Osteoblast (primary cell): ENCODE measurements around the gene RIPK4. TPM values are rescaled to one million over a fixed set of nuclear protein-coding genes. Genes with fewer than 3 reads are reported as not detected.

ENCODE experiments used
- DNase-seq: peaks from one replicate; pipeline ENCODE4 v3.0.0; 2011; ENCODE audit warnings: low spot score, mixed read lengths; ENCODE audit not compliant: insufficient read length; ENCODE audit errors: missing footprints
- H2AFZ ChIP-seq: 2 replicates; pipeline ENCODE4 v1.6.0; 2011; ENCODE audit warnings: mild to moderate bottlenecking, low read length
- H3K27ac ChIP-seq: 2 replicates; pipeline ENCODE4 v1.5.1; 2011; ENCODE audit warnings: mild to moderate bottlenecking, low read depth, low read length, moderate library complexity
- H3K27me3 ChIP-seq: 2 replicates; pipeline ENCODE4 v1.6.0; 2012; ENCODE audit warnings: mild to moderate bottlenecking, control low read depth, inconsistent platforms, low read length, moderate library complexity; ENCODE audit not compliant: insufficient read depth
- H3K36me3 ChIP-seq: 2 replicates; pipeline ENCODE4 v1.5.1; 2011; ENCODE audit warnings: mild to moderate bottlenecking, low read length, control low read depth, moderate library complexity; ENCODE audit not compliant: insufficient read depth
- H3K4me1 ChIP-seq: 2 replicates; pipeline ENCODE4 v1.5.1; 2011; ENCODE audit warnings: mild to moderate bottlenecking, low read length, control low read depth, moderate library complexity; ENCODE audit not compliant: insufficient read depth
- H3K4me2 ChIP-seq: 2 replicates; pipeline ENCODE4 v1.6.0; 2011; ENCODE audit warnings: mild to moderate bottlenecking, low read length; ENCODE audit not compliant: insufficient read depth
- H3K4me3 ChIP-seq: fragments of 200-600 bp; sonication (generic); 3 replicates; pipeline ENCODE4 v1.5.1; 2012; ENCODE audit warnings: mild to moderate bottlenecking, low read length, inconsistent platforms; ENCODE audit not compliant: insufficient read depth
- H3K79me2 ChIP-seq: 2 replicates; pipeline ENCODE4 v1.6.0; 2012; ENCODE audit warnings: mild to moderate bottlenecking, low read length, control low read depth, inconsistent platforms; ENCODE audit not compliant: insufficient read depth
- H3K9me3 ChIP-seq: 2 replicates; pipeline ENCODE4 v1.5.1; 2011; ENCODE audit warnings: low read depth, low read length, control low read depth
- H4K20me1 ChIP-seq: 2 replicates; pipeline ENCODE4 v1.6.0; 2012; ENCODE audit warnings: mild to moderate bottlenecking, low read length, control low read depth; ENCODE audit not compliant: insufficient read depth
- CTCF ChIP-seq: IDR thresholded peaks from 2 replicates; pipeline ENCODE4 v1.5.1; 2011; ENCODE audit warnings: mild to moderate bottlenecking, low read depth, low read length, moderate library complexity; ENCODE audit errors: extremely low read depth
- total RNA-seq: library from RNA; depleted of rRNA; stranded (reverse); fragments of >200 nt; gene quantifications from 2 replicates; pipeline ENCODE4 v1.2.3, GENCODE V29; 2012

Gene RIPK4
- total RNA-seq, 1 donor: 2.2 TPM

GRCh38 chr21:41706678-41707077 is 60.2 kb downstream of the RIPK4 start:
- Histone ChIP-seq H3K4me2 (no peak overlapping the region), H3K4me1 (no peaks in the 10 kb centered on the region), H3K79me2 (no peaks in the 10 kb centered on the region), H3K36me3 (no peaks in the 10 kb centered on the region), H3K9me3 (no peaks in the 10 kb centered on the region), H4K20me1 (no peaks in the 10 kb centered on the region), H3K27me3 (peaks cover 28% of the 10 kb centered on the region), H2AFZ (no peak overlapping the region), H3K27ac (no peak overlapping the region), H3K4me3 (no peak overlapping the region)
- no peak for DNase-seq
- no peak for TF ChIP-seq CTCF

GRCh38 chr21:41706263-41706639 is 60.6 kb downstream of the RIPK4 start:
- Histone ChIP-seq H4K20me1 (no peaks in the 10 kb centered on the region), H3K36me3 (no peaks in the 10 kb centered on the region), H2AFZ (no peak overlapping the region), H3K27me3 (peaks cover 25% of the 10 kb centered on the region), H3K4me3 (no peak overlapping the region), H3K27ac (no peak overlapping the region), H3K4me2 (no peak overlapping the region), H3K9me3 (no peaks in the 10 kb centered on the region), H3K79me2 (no peaks in the 10 kb centered on the region), H3K4me1 (no peaks in the 10 kb centered on the region)
- no peak for DNase-seq
- no peak for TF ChIP-seq CTCF

DNA sequence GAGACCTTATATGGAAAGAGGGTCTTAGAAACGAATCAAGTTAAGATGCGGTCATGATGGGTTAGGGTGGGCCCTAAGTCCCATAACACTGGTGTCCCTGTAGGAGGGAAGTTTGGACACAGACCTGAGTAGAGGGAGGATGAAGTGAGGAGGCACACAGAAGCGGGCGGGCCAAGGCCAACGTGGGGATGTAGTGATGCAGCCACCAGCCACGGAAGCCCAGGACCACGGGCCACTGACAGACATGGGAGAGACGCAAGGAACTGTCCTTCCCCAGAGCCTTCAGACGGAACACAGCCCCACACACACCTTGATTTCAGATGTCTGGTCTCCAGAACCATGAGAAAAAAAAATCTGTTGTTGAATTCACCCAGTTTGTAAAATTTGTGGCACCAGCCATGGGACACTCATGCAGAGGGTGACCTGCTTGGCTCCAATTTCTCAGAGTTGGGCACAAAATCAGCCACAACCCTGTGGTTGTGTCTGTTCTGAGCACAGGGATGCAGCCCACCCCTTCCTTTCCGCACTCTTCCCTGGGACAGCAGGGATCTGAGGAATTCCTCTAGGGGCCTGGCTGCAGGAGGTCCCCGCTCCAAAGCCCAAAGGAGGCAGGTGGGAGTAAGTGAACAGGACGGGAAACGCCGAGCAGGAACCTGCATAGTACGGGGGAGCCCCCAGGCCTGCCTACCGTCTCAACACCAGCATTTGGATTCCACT is 61.1 kb downstream of the RIPK4 start:
- DNase-seq: no peak
- Histone ChIP-seq H3K79me2 (no peaks in the 10 kb centered on the region), H3K36me3 (no peaks in the 10 kb centered on the region), H3K4me3 (no peak overlapping the region), H3K27me3 (peaks cover 25% of the 10 kb centered on the region), H3K4me2 (no peak overlapping the region), H3K9me3 (no peaks in the 10 kb centered on the region), H4K20me1 (no peaks in the 10 kb centered on the region), H3K4me1 (no peaks in the 10 kb centered on the region), H2AFZ (no peak overlapping the region), H3K27ac (no peak overlapping the region)
- TF ChIP-seq CTCF: no peak

GRCh38 chr21:41703857-41704501 is 62.9 kb downstream of the RIPK4 start:
- Histone ChIP-seq H3K36me3 (no peaks in the 10 kb centered on the region), H3K4me2 (no peak overlapping the region), H3K79me2 (no peaks in the 10 kb centered on the region), H4K20me1 (no peaks in the 10 kb centered on the region), H3K9me3 (no peaks in the 10 kb centered on the region), H3K27ac (no peak overlapping the region), H2AFZ (no peak overlapping the region), H3K4me1 (no peaks in the 10 kb centered on the region), H3K4me3 (no peak overlapping the region), H3K27me3 (peaks cover 22% of the 10 kb centered on the region)
- no peak for DNase-seq
- no peak for TF ChIP-seq CTCF
